ENCODE data around the gene RPL41. TPM values are rescaled to one million over a fixed set of nuclear protein-coding genes. Genes with fewer than 3 reads are reported as not detected.

Gene RPL41
- total and polyA plus RNA-seq, 4 donors, result 970 to 5,681 (median 2,969) TPM

- Histone ChIP-seq H3K27ac (ENCODE audit: low read depth, low read length) (no peak overlapping the region), H3K4me1 (ENCODE audit: control insufficient read depth, insufficient read depth, low read length) (peaks cover 30% of the 10 kb centered on the region)
- 100% methylated on average over 1 of the region's 4 CpGs for WGBS (ENCODE audit: insufficient coverage)
Measured at GRCh38 chr12:56130876-56131275, 14.4 kb downstream of the RPL41 start.

GRCh38 chr12:56134897-56135296 is 18.5 kb downstream of the RPL41 start:
- H3K4me1 ChIP-seq (ENCODE audit: control insufficient read depth, insufficient read depth, low read length), result peaks cover 7% of the 10 kb centered on the region
- no peaks in the 10 kb centered on the region for H3K27me3 ChIP-seq (ENCODE audit: control insufficient read depth, insufficient read depth, low read length)
- H3K9me3 ChIP-seq (ENCODE audit: control insufficient read depth, insufficient read depth, low read length), result no peaks in the 10 kb centered on the region
- no peak overlapping the region for H3K4me3 ChIP-seq (ENCODE audit: low read depth, low read length)
- WGBS (ENCODE audit: insufficient coverage), result 96% methylated on average over 4 of the region's 6 CpGs
- H3K27ac ChIP-seq (ENCODE audit: low read depth, low read length), result no peak overlapping the region
- H3K36me3 ChIP-seq (ENCODE audit: control insufficient read depth, insufficient read depth, low read length), result peaks cover 91% of the 10 kb centered on the region
- no peak for DNase-seq (ENCODE audit: low read depth in 4 of 6, low spot score in 6 of 6)

More at GRCh38 chr12:56130876-56131275, 14.4 kb downstream of the RPL41 start:
- no peaks in the 10 kb centered on the region for H3K27me3 ChIP-seq (ENCODE audit: control insufficient read depth, insufficient read depth, low read length)
- H3K36me3 ChIP-seq (ENCODE audit: control insufficient read depth, insufficient read depth, low read length), result peaks cover 53% of the 10 kb centered on the region
- H3K9me3 ChIP-seq (ENCODE audit: control insufficient read depth, insufficient read depth, low read length), result no peaks in the 10 kb centered on the region
- no peak for DNase-seq (ENCODE audit: low read depth in 4 of 6, low spot score in 6 of 6)
- no peak overlapping the region for H3K4me3 ChIP-seq (ENCODE audit: low read depth, low read length)

GRCh38 chr12:56137853-56138571 is 21.6 kb downstream of the RPL41 start:
- no peaks in the 10 kb centered on the region for H3K4me1 ChIP-seq (ENCODE audit: control insufficient read depth, insufficient read depth, low read length)
- no peak overlapping the region for H3K27ac ChIP-seq (ENCODE audit: low read depth, low read length)
- H3K27me3 ChIP-seq (ENCODE audit: control insufficient read depth, insufficient read depth, low read length), result no peaks in the 10 kb centered on the region
- H3K9me3 ChIP-seq (ENCODE audit: control insufficient read depth, insufficient read depth, low read length), result no peaks in the 10 kb centered on the region
- no peak overlapping the region for H3K4me3 ChIP-seq (ENCODE audit: low read depth, low read length)
- peaks cover 86% of the 10 kb centered on the region for H3K36me3 ChIP-seq (ENCODE audit: control insufficient read depth, insufficient read depth, low read length)
- WGBS (ENCODE audit: insufficient coverage), result 95% methylated on average over 5 of the region's 14 CpGs
- no peak for DNase-seq (ENCODE audit: low read depth in 4 of 6, low spot score in 6 of 6)

DNA sequence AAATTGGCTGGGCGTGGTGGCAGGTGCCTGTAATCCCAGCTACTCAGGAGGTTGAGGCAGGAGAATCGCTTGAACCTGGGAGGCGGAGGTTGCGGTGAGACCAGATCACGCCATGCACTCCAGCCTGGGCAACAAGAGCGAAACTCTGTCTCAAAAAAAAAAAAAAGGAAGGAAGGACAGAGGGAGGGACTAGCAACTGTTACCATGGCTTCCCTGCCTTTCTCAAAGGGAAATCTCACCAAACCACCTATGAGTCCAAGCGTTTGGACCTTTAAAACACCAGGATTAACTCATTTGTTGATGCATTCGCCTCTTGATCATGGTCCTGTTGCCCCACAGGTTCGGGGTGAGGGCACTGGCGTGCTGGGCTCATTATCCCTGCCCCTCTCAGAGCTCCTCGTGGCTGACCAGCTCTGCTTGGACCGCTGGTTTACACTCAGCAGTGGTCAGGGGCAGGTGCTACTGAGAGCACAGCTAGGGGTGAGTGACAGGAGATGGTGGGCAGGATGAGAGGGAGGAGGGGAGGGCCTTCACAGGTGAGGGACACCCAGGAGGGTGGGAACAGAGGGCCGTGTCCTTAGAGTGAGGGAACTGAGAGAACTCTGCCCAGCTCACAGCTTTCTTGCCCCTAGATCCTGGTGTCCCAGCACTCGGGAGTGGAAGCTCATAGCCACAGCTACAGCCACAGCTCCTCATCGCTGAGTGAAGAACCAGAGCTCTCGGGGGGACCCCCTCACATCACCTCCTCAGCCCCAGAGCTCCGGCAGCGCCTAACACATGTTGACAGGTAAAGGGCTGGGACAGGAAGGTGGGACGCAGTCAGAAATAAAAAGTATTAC is 25.7 kb downstream of the RPL41 start:
- no peaks in the 10 kb centered on the region for H3K27me3 ChIP-seq (ENCODE audit: control insufficient read depth, insufficient read depth, low read length)
- H3K9me3 ChIP-seq (ENCODE audit: control insufficient read depth, insufficient read depth, low read length), result no peaks in the 10 kb centered on the region
- no peak for DNase-seq (ENCODE audit: low read depth in 4 of 6, low spot score in 6 of 6)
- H3K4me3 ChIP-seq (ENCODE audit: low read depth, low read length), result no peak overlapping the region
- H3K4me1 ChIP-seq (ENCODE audit: control insufficient read depth, insufficient read depth, low read length), result no peaks in the 10 kb centered on the region
- WGBS (ENCODE audit: insufficient coverage), result 89% methylated on average over 9 of the region's 19 CpGs
- H3K36me3 ChIP-seq (ENCODE audit: control insufficient read depth, insufficient read depth, low read length), result peaks cover 59% of the 10 kb centered on the region
- H3K27ac ChIP-seq (ENCODE audit: low read depth, low read length), result no peak overlapping the region

GRCh38 chr12:56143217-56143616 is 26.8 kb downstream of the RPL41 start:
- peaks cover 49% of the 10 kb centered on the region for H3K36me3 ChIP-seq (ENCODE audit: control insufficient read depth, insufficient read depth, low read length)

DNA sequence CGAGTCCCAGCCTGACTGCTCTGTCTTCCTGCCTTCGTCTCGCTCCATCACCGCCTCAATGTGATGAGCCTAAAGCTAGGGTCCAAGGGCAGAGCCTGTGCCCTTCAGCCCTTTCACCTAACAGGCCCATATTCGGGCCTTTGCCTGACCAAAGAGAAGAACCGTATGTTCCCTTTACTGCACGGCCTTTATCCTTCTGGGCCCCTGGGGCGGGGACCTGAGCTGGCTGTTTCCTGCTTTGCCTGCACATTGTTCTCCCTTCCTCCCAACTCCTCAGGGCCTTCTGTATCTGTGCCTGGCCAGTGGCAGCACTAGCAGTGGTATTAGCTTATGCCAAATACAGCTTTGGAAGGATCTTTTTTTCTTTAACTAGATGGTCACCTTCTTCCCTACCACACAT is 27.4 kb downstream of the RPL41 start:
- Histone ChIP-seq H3K4me1 (ENCODE audit: control insufficient read depth, insufficient read depth, low read length) (no peaks in the 10 kb centered on the region), H3K36me3 (ENCODE audit: control insufficient read depth, insufficient read depth, low read length) (peaks cover 44% of the 10 kb centered on the region), H3K27ac (ENCODE audit: low read depth, low read length) (peak overlapping the region; percentile 25), H3K9me3 (ENCODE audit: control insufficient read depth, insufficient read depth, low read length) (no peaks in the 10 kb centered on the region), H3K4me3 (ENCODE audit: low read depth, low read length) (no peak overlapping the region), H3K27me3 (ENCODE audit: control insufficient read depth, insufficient read depth, low read length) (no peaks in the 10 kb centered on the region)
- 77% methylated on average over 8 of the region's 8 CpGs for WGBS (ENCODE audit: insufficient coverage)
- DNase-seq (ENCODE audit: low read depth in 4 of 6, low spot score in 6 of 6), result no peak

More at GRCh38 chr12:56143217-56143616, 26.8 kb downstream of the RPL41 start:
- Histone ChIP-seq H3K27me3 (ENCODE audit: control insufficient read depth, insufficient read depth, low read length) (no peaks in the 10 kb centered on the region), H3K4me3 (ENCODE audit: low read depth, low read length) (no peak overlapping the region), H3K27ac (ENCODE audit: low read depth, low read length) (no peak overlapping the region), H3K4me1 (ENCODE audit: control insufficient read depth, insufficient read depth, low read length) (no peaks in the 10 kb centered on the region), H3K9me3 (ENCODE audit: control insufficient read depth, insufficient read depth, low read length) (no peaks in the 10 kb centered on the region)
- 100% methylated on average over 1 of the region's 4 CpGs for WGBS (ENCODE audit: insufficient coverage)
- no peak for DNase-seq (ENCODE audit: low read depth in 4 of 6, low spot score in 6 of 6)

DNA sequence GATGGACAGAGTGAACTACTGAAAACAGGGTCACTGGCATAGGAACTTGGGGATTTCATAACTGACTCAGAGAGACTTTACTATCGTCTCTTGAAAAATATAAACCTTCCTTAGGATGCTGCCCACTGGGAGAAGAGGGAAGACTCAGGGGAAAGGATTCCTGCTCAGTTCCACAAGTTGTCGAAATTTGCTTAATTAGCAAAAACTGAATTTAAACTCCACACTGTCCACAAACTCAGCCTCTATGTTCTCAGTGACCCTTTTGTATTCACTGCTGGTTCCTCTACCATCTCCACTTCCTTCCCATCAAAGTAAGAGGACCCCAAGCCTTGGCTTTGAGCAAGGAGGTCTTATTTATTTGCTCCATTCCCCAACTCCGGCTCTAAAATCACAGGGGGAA is 28.8 kb downstream of the RPL41 start:
- H3K36me3 ChIP-seq (ENCODE audit: control insufficient read depth, insufficient read depth, low read length), result peaks cover 33% of the 10 kb centered on the region
- H3K27ac ChIP-seq (ENCODE audit: low read depth, low read length), result no peak overlapping the region
- no CpG with 5 or more reads among the region's 3 CpGs for WGBS (ENCODE audit: insufficient coverage)
- no peaks in the 10 kb centered on the region for H3K4me1 ChIP-seq (ENCODE audit: control insufficient read depth, insufficient read depth, low read length)
- no peak for DNase-seq (ENCODE audit: low read depth in 4 of 6, low spot score in 6 of 6)
- H3K27me3 ChIP-seq (ENCODE audit: control insufficient read depth, insufficient read depth, low read length), result no peaks in the 10 kb centered on the region
- no peaks in the 10 kb centered on the region for H3K9me3 ChIP-seq (ENCODE audit: control insufficient read depth, insufficient read depth, low read length)
- H3K4me3 ChIP-seq (ENCODE audit: low read depth, low read length), result no peak overlapping the region

GRCh38 chr12:56146492-56147460 is 30.3 kb downstream of the RPL41 start:
- H3K4me3 ChIP-seq (ENCODE audit: low read depth, low read length), result no peak overlapping the region
- 89% methylated on average over 5 of the region's 13 CpGs for WGBS (ENCODE audit: insufficient coverage)
- no peaks in the 10 kb centered on the region for H3K27me3 ChIP-seq (ENCODE audit: control insufficient read depth, insufficient read depth, low read length)
- peaks cover 7% of the 10 kb centered on the region for H3K4me1 ChIP-seq (ENCODE audit: control insufficient read depth, insufficient read depth, low read length)
- H3K36me3 ChIP-seq (ENCODE audit: control insufficient read depth, insufficient read depth, low read length), result peaks cover 25% of the 10 kb centered on the region
- H3K27ac ChIP-seq (ENCODE audit: low read depth, low read length), result peak overlapping the region; percentile 16
- DNase-seq (ENCODE audit: low read depth in 4 of 6, low spot score in 6 of 6), result peak in 1 of 6 donors; percentile 50
- no peaks in the 10 kb centered on the region for H3K9me3 ChIP-seq (ENCODE audit: control insufficient read depth, insufficient read depth, low read length)

DNA sequence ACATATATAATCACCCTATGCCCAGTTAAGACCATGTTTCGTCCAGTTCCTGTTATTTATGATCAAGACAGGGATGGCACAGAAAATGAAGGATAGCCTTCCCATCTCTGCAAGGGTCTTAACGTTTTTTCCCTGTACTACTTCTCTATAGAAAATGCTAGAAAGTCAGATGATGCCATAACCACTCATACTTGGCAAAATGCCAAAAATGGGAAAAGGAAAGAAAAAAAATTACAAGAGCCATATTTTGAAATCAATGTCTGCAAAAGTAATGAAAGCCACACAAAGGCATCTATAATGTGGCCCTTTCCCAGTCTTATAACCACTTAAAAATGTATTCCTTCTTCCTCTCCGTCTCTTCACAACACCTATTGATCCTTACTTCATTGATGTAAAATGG is 34.1 kb downstream of the RPL41 start:
- H3K4me3 ChIP-seq (ENCODE audit: low read depth, low read length), result no peak overlapping the region
- no peaks in the 10 kb centered on the region for H3K9me3 ChIP-seq (ENCODE audit: control insufficient read depth, insufficient read depth, low read length)
- H3K4me1 ChIP-seq (ENCODE audit: control insufficient read depth, insufficient read depth, low read length), result peaks cover 29% of the 10 kb centered on the region
- DNase-seq (ENCODE audit: low read depth in 4 of 6, low spot score in 6 of 6), result no peak
- no peaks in the 10 kb centered on the region for H3K27me3 ChIP-seq (ENCODE audit: control insufficient read depth, insufficient read depth, low read length)
- H3K36me3 ChIP-seq (ENCODE audit: control insufficient read depth, insufficient read depth, low read length), result peaks cover 14% of the 10 kb centered on the region
- no peak overlapping the region for H3K27ac ChIP-seq (ENCODE audit: low read depth, low read length)
- WGBS (ENCODE audit: insufficient coverage), result no CpG with 5 or more reads among the region's 3 CpGs

Data from spinal cord (tissue), 10 donors.